Measurements from ENCODE around the gene CHCHD1.
A peak's percentile ranks its signal among the peaks of the same experiment; 100 is the strongest.

The CHCHD1 gene

GRCh38 chr10:73744664-73744975 lies 37.2 kb upstream of the CHCHD1 start:
- H3K4me3 ChIP-seq (ENCODE audit: low read length in 2 of 2) = peak overlapping the region; percentile 68 to 100
- peak overlapping the region; percentile 97 for H3K9ac ChIP-seq (ENCODE audit: low read length in 2 of 2)
- H3K9me3 ChIP-seq (ENCODE audit: control insufficient read depth in 2 of 2, low read length in 2 of 2) = no peaks in the 10 kb centered on the region
- peaks cover 3 to 11% of the 10 kb centered on the region in 2 donors for H3K36me3 ChIP-seq (ENCODE audit: control insufficient read depth in 2 of 2, insufficient read depth in 2 of 2, low read length in 2 of 2)
- H3K4me1 ChIP-seq (ENCODE audit: control insufficient read depth, insufficient read depth, low read length) = peaks cover 5% of the 10 kb centered on the region
- peak overlapping the region; percentile 98 for H3K27ac ChIP-seq (ENCODE audit: low read length)
- no peaks in the 10 kb centered on the region for H3K27me3 ChIP-seq (ENCODE audit: control insufficient read depth in 1 of 2, insufficient read depth in 2 of 2, low read length in 2 of 2)

GRCh38 chr10:73746721-73747120 lies 35.1 kb upstream of the CHCHD1 start:
- no peaks in the 10 kb centered on the region for H3K27me3 ChIP-seq (ENCODE audit: control insufficient read depth in 1 of 2, insufficient read depth in 2 of 2, low read length in 2 of 2)
- H3K9me3 ChIP-seq (ENCODE audit: control insufficient read depth in 2 of 2, low read length in 2 of 2) = no peaks in the 10 kb centered on the region
- no peak overlapping the region for H3K27ac ChIP-seq (ENCODE audit: low read length)
- peaks cover 11 to 22% of the 10 kb centered on the region in 2 donors for H3K36me3 ChIP-seq (ENCODE audit: control insufficient read depth in 2 of 2, insufficient read depth in 2 of 2, low read length in 2 of 2)
- H3K4me3 ChIP-seq (ENCODE audit: low read length in 2 of 2) = no peak overlapping the region
- peaks cover 10% of the 10 kb centered on the region for H3K4me1 ChIP-seq (ENCODE audit: control insufficient read depth, insufficient read depth, low read length)
- H3K9ac ChIP-seq (ENCODE audit: low read length in 2 of 2) = no peak overlapping the region

GRCh38 chr10:73750819-73751218 lies 31.0 kb upstream of the CHCHD1 start:
- no peak overlapping the region for H3K9ac ChIP-seq (ENCODE audit: low read length in 2 of 2)
- peaks cover 10% of the 10 kb centered on the region for H3K4me1 ChIP-seq (ENCODE audit: control insufficient read depth, insufficient read depth, low read length)
- no peaks in the 10 kb centered on the region for H3K27me3 ChIP-seq (ENCODE audit: control insufficient read depth in 1 of 2, insufficient read depth in 2 of 2, low read length in 2 of 2)
- peaks cover 30 to 32% of the 10 kb centered on the region in 2 donors for H3K36me3 ChIP-seq (ENCODE audit: control insufficient read depth in 2 of 2, insufficient read depth in 2 of 2, low read length in 2 of 2)
- no peaks in the 10 kb centered on the region for H3K9me3 ChIP-seq (ENCODE audit: control insufficient read depth in 2 of 2, low read length in 2 of 2)
- no peak overlapping the region for H3K27ac ChIP-seq (ENCODE audit: low read length)
- no peak overlapping the region for H3K4me3 ChIP-seq (ENCODE audit: low read length in 2 of 2)

GRCh38 chr10:73756183-73756582 lies 25.7 kb upstream of the CHCHD1 start:
- Histone ChIP-seq H3K36me3 (ENCODE audit: control insufficient read depth in 2 of 2, insufficient read depth in 2 of 2, low read length in 2 of 2) (peaks cover 33 to 48% of the 10 kb centered on the region in 2 donors), H3K27ac (ENCODE audit: low read length) (no peak overlapping the region), H3K9ac (ENCODE audit: low read length in 2 of 2) (no peak overlapping the region), H3K4me3 (ENCODE audit: low read length in 2 of 2) (no peak overlapping the region), H3K9me3 (ENCODE audit: control insufficient read depth in 2 of 2, low read length in 2 of 2) (no peaks in the 10 kb centered on the region), H3K4me1 (ENCODE audit: control insufficient read depth, insufficient read depth, low read length) (no peaks in the 10 kb centered on the region), H3K27me3 (ENCODE audit: control insufficient read depth in 1 of 2, insufficient read depth in 2 of 2, low read length in 2 of 2) (no peaks in the 10 kb centered on the region)

- Histone ChIP-seq H3K4me1 (ENCODE audit: control insufficient read depth, insufficient read depth, low read length) (no peaks in the 10 kb centered on the region), H3K9me3 (ENCODE audit: control insufficient read depth in 2 of 2, low read length in 2 of 2) (no peaks in the 10 kb centered on the region), H3K4me3 (ENCODE audit: low read length in 2 of 2) (no peak overlapping the region), H3K27me3 (ENCODE audit: control insufficient read depth in 1 of 2, insufficient read depth in 2 of 2, low read length in 2 of 2) (no peaks in the 10 kb centered on the region), H3K9ac (ENCODE audit: low read length in 2 of 2) (no peak overlapping the region), H3K36me3 (ENCODE audit: control insufficient read depth in 2 of 2, insufficient read depth in 2 of 2, low read length in 2 of 2) (peaks cover 49 to 60% of the 10 kb centered on the region in 2 donors), H3K27ac (ENCODE audit: low read length) (no peak overlapping the region)
Measured at GRCh38 chr10:73758704-73759511, 22.9 kb upstream of the CHCHD1 start.

GRCh38 chr10:73759512-73760115 lies 22.2 kb upstream of the CHCHD1 start:
- Histone ChIP-seq H3K27ac (ENCODE audit: low read length) (no peak overlapping the region), H3K9ac (ENCODE audit: low read length in 2 of 2) (no peak overlapping the region), H3K9me3 (ENCODE audit: control insufficient read depth in 2 of 2, low read length in 2 of 2) (no peaks in the 10 kb centered on the region), H3K4me3 (ENCODE audit: low read length in 2 of 2) (no peak overlapping the region), H3K4me1 (ENCODE audit: control insufficient read depth, insufficient read depth, low read length) (no peaks in the 10 kb centered on the region), H3K27me3 (ENCODE audit: control insufficient read depth in 1 of 2, insufficient read depth in 2 of 2, low read length in 2 of 2) (no peaks in the 10 kb centered on the region), H3K36me3 (ENCODE audit: control insufficient read depth in 2 of 2, insufficient read depth in 2 of 2, low read length in 2 of 2) (peaks cover 54 to 61% of the 10 kb centered on the region in 2 donors)

GRCh38 chr10:73761781-73762180 lies 20.1 kb upstream of the CHCHD1 start:
- Histone ChIP-seq H3K9ac (ENCODE audit: low read length in 2 of 2) (no peak overlapping the region), H3K27me3 (ENCODE audit: control insufficient read depth in 1 of 2, insufficient read depth in 2 of 2, low read length in 2 of 2) (no peaks in the 10 kb centered on the region), H3K27ac (ENCODE audit: low read length) (no peak overlapping the region), H3K4me1 (ENCODE audit: control insufficient read depth, insufficient read depth, low read length) (no peaks in the 10 kb centered on the region), H3K9me3 (ENCODE audit: control insufficient read depth in 2 of 2, low read length in 2 of 2) (no peaks in the 10 kb centered on the region), H3K4me3 (ENCODE audit: low read length in 2 of 2) (no peak overlapping the region), H3K36me3 (ENCODE audit: control insufficient read depth in 2 of 2, insufficient read depth in 2 of 2, low read length in 2 of 2) (peaks cover 72 to 76% of the 10 kb centered on the region in 2 donors)

GRCh38 chr10:73762915-73763314 lies 18.9 kb upstream of the CHCHD1 start:
- Histone ChIP-seq H3K9ac (ENCODE audit: low read length in 2 of 2) (no peak overlapping the region), H3K4me1 (ENCODE audit: control insufficient read depth, insufficient read depth, low read length) (no peaks in the 10 kb centered on the region), H3K27me3 (ENCODE audit: control insufficient read depth in 1 of 2, insufficient read depth in 2 of 2, low read length in 2 of 2) (no peaks in the 10 kb centered on the region), H3K36me3 (ENCODE audit: control insufficient read depth in 2 of 2, insufficient read depth in 2 of 2, low read length in 2 of 2) (peaks cover 79 to 81% of the 10 kb centered on the region in 2 donors), H3K9me3 (ENCODE audit: control insufficient read depth in 2 of 2, low read length in 2 of 2) (no peaks in the 10 kb centered on the region), H3K27ac (ENCODE audit: low read length) (no peak overlapping the region), H3K4me3 (ENCODE audit: low read length in 2 of 2) (no peak overlapping the region)

GRCh38 chr10:73763343-73763742 lies 18.5 kb upstream of the CHCHD1 start:
- H3K4me1 ChIP-seq (ENCODE audit: control insufficient read depth, insufficient read depth, low read length) = no peaks in the 10 kb centered on the region
- H3K4me3 ChIP-seq (ENCODE audit: low read length in 2 of 2) = no peak overlapping the region
- H3K27ac ChIP-seq (ENCODE audit: low read length) = no peak overlapping the region
- H3K27me3 ChIP-seq (ENCODE audit: control insufficient read depth in 1 of 2, insufficient read depth in 2 of 2, low read length in 2 of 2) = no peaks in the 10 kb centered on the region
- peaks cover 82% of the 10 kb centered on the region in 2 donors for H3K36me3 ChIP-seq (ENCODE audit: control insufficient read depth in 2 of 2, insufficient read depth in 2 of 2, low read length in 2 of 2)
- H3K9ac ChIP-seq (ENCODE audit: low read length in 2 of 2) = no peak overlapping the region
- no peaks in the 10 kb centered on the region for H3K9me3 ChIP-seq (ENCODE audit: control insufficient read depth in 2 of 2, low read length in 2 of 2)

GRCh38 chr10:73765066-73765465 lies 16.8 kb upstream of the CHCHD1 start:
- Histone ChIP-seq H3K36me3 (ENCODE audit: control insufficient read depth in 2 of 2, insufficient read depth in 2 of 2, low read length in 2 of 2) (peaks cover 87 to 89% of the 10 kb centered on the region in 2 donors), H3K9me3 (ENCODE audit: control insufficient read depth in 2 of 2, low read length in 2 of 2) (no peaks in the 10 kb centered on the region), H3K27ac (ENCODE audit: low read length) (no peak overlapping the region), H3K27me3 (ENCODE audit: control insufficient read depth in 1 of 2, insufficient read depth in 2 of 2, low read length in 2 of 2) (no peaks in the 10 kb centered on the region), H3K9ac (ENCODE audit: low read length in 2 of 2) (no peak overlapping the region), H3K4me3 (ENCODE audit: low read length in 2 of 2) (no peak overlapping the region), H3K4me1 (ENCODE audit: control insufficient read depth, insufficient read depth, low read length) (no peaks in the 10 kb centered on the region)

GRCh38 chr10:73768881-73769280 lies 13.0 kb upstream of the CHCHD1 start:
- no peak overlapping the region for H3K27ac ChIP-seq (ENCODE audit: low read length)
- peaks cover 19% of the 10 kb centered on the region for H3K4me1 ChIP-seq (ENCODE audit: control insufficient read depth, insufficient read depth, low read length)
- no peaks in the 10 kb centered on the region for H3K27me3 ChIP-seq (ENCODE audit: control insufficient read depth in 1 of 2, insufficient read depth in 2 of 2, low read length in 2 of 2)
- peaks cover 62 to 67% of the 10 kb centered on the region in 2 donors for H3K36me3 ChIP-seq (ENCODE audit: control insufficient read depth in 2 of 2, insufficient read depth in 2 of 2, low read length in 2 of 2)
- no peak overlapping the region for H3K9ac ChIP-seq (ENCODE audit: low read length in 2 of 2)
- H3K9me3 ChIP-seq (ENCODE audit: control insufficient read depth in 2 of 2, low read length in 2 of 2) = no peaks in the 10 kb centered on the region
- no peak overlapping the region for H3K4me3 ChIP-seq (ENCODE audit: low read length in 2 of 2)
